Omental fat pad (tissue), 4 donors: ENCODE results near the gene PLCB4. TPM values are rescaled to one million over a fixed set of nuclear protein-coding genes. Genes with fewer than 3 reads are reported as not detected.

Source experiments
- ATAC-seq: fragments of 150-250 bp; one replicate; pipeline ENCODE4 v1.9.1; 2016; ENCODE audit warnings: mild to moderate bottlenecking, moderate library complexity; ENCODE audit not compliant: low FRiP score
- DNase-seq: peaks from one replicate; pipeline ENCODE4 v3.0.0-alpha.2; 2019; ENCODE audit warnings: low spot score
- CTCF ChIP-seq, 3 donors: fragments of 450-650 bp; IDR thresholded peaks; one replicate each; pipeline ENCODE4 v1.5.1; 2016 to 2017; ENCODE audit warnings: antibody characterized with exemption in 3 of 3, mild to moderate bottlenecking in 3 of 3, moderate library complexity in 2 of 3
- total RNA-seq, 4 donors: library from RNA; depleted of rRNA; stranded (reverse); fragments of >200 nt; gene quantifications; one replicate each; pipeline ENCODE4 v1.1.0, GENCODE V29; 2016

PLCB4 gene
- total RNA-seq, 4 donors from 2014 or later, result 6.6 to 18.4 (median 11.4) TPM

DNA sequence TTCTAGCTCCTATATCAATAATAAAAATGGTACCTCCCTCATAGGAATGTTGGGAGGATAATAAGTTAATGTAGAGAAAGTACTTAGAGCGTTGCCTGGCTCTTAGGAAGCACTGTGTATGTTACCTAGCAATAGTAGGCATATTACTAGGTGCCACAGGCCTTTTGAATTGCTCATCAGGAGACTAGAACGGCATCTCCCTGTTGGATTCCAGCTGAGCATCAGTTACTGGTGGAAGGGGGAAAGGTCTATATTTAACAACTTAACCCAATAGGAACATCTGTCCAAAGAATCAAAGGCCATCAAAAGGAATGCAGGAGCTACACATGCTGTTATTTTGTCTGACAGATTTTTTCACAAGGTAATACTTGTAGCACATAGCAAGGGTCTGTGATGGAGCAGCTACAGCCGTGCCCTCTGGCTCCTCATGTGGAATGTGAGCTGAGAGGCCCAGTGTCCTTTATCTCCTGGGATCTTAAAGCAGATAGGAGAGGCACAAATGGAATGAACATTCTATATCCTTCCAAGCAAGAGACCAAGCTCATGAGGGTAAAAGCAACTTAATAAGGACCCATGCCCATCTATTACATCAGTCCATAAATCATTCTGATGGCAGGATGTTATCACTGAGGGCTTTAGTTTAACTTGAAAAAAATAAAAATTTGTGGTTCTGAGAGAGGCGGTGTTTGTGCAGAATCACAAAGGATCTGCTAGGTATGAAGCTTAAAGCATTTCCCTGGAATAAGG is 260.6 kb downstream of the PLCB4 start:
- no peak for DNase-seq
- no peak for TF ChIP-seq CTCF (IDR thresholded peaks at IDR 0.05)
- ATAC-seq, result no peak

DNA sequence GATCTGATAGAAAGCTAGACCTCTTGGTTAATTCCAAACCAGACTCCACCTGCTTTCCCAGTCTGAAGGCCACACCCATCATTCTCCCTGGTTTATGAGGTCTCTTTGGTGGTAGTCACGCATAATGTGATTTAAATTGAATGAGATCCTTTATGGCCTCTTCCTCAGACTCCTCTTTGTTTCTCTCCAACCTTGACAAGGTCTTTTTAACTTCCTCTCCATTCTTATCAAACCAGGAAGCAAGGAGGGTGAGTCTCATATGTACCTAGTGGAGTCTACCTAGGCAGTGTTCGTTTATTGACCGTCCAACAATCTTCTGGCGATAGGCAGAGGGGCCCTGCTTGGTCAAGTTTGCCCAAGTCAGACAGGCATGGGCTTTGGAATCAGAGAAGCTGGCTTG is 261.3 kb downstream of the PLCB4 start:
- ATAC-seq (no peak), DNase-seq (no peak)
- no peak for TF ChIP-seq CTCF (IDR thresholded peaks at IDR 0.05)

DNA sequence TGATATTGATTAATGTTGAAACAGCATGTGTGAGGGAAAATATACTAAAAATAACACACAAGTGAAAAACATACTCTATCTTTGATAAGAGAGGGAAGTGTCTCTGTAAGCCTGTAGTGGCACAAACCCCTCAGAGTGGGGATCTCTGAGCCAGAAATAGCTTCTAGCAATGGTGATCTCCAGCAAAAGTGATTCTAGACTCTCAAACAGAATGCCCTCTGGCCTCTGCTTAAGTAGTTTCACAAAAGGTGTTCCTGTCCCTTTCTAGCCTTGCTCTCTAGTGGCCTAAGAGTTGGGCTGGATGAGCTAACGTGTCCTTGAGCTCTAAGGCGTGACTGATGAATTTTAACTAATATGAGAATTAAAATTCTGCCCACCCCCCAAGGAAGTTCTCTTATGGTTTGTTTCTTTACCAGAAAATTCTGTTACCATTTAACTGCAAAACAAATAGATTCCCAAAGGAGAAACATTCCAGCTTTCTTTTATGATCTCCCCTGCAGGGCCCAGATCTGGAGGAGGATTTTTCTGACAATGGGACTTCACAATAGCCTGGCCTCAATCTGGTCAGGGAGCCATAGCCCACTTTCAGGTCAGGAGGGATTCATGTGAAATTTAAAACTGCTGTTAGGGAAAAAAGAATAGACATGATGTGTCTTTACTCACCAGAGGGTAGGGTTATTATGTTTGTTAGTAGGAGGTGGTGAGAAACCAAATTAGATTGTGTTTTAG is 263.0 kb downstream of the PLCB4 start:
- no peak for ATAC-seq
- TF ChIP-seq CTCF (IDR thresholded peaks at IDR 0.05), result no peak
- DNase-seq, result no peak

GRCh38 chr20:9332791-9333479 is 264.0 kb downstream of the PLCB4 start:
- no peak for ATAC-seq
- no peak for DNase-seq
- no peak for TF ChIP-seq CTCF (IDR thresholded peaks at IDR 0.05)

GRCh38 chr20:9334866-9335265 is 266.0 kb downstream of the PLCB4 start:
- ATAC-seq, result no peak
- TF ChIP-seq CTCF (IDR thresholded peaks at IDR 0.05), result no peak
- DNase-seq, result no peak

- ATAC-seq (no peak), DNase-seq (no peak)
- no peak for TF ChIP-seq CTCF (IDR thresholded peaks at IDR 0.05)
These were observed 269.2 kb downstream of the PLCB4 start for GRCh38 chr20:9338101-9338500.
